ENCODE results near the gene GYG2. TPM values are rescaled to one million over a fixed set of nuclear protein-coding genes. Genes with fewer than 3 reads are reported as not detected.

Gene GYG2
- polyA plus RNA-seq, 1 donor from 2014 or later: 6.3 TPM

DNA sequence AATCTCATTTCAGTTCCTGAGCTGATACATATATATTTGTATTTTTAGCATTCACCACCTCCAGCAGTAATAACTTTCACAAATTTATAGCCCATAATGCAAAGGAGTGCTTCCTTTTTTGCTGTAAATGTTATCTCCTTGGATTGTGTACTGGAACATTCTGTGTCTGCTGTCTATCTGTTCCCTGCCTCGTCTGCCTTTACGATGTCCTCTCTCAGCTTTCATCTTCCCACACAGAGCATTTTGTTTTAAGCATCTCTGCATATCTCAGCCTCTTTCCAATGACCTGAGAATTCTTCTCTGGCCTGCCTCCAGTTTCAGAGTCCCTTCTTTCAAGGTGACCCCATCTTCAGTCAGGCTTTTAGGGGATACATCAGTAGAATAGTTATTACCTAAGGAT is 43.1 kb downstream of the GYG2 start:
- no peaks in the 10 kb centered on the region for H3K9me2 ChIP-seq (ENCODE audit: insufficient read depth, low read length)
- no peak overlapping the region for H3K27ac ChIP-seq (ENCODE audit: low read length)
- no peak for TF ChIP-seq SMC3 (conservative IDR thresholded peaks at IDR 0.05; ENCODE audit: poor library complexity)
- no peak for TF ChIP-seq TAF1 (IDR thresholded peaks at IDR 0.05; ENCODE audit: low read depth)
- no peak for TF ChIP-seq POLR2AphosphoS5 (IDR thresholded peaks at IDR 0.05)
- TF ChIP-seq RAD21 (conservative IDR thresholded peaks at IDR 0.05): no peak
- no peak for TF ChIP-seq MXI1 (conservative IDR thresholded peaks at IDR 0.05; ENCODE audit: poor library complexity, severe bottlenecking)
- TF ChIP-seq EZH2 (IDR thresholded peaks at IDR 0.05; ENCODE audit: borderline replicate concordance, insufficient read depth, low read length, poor library complexity, severe bottlenecking): no peak
- TF ChIP-seq, protein P1, sequence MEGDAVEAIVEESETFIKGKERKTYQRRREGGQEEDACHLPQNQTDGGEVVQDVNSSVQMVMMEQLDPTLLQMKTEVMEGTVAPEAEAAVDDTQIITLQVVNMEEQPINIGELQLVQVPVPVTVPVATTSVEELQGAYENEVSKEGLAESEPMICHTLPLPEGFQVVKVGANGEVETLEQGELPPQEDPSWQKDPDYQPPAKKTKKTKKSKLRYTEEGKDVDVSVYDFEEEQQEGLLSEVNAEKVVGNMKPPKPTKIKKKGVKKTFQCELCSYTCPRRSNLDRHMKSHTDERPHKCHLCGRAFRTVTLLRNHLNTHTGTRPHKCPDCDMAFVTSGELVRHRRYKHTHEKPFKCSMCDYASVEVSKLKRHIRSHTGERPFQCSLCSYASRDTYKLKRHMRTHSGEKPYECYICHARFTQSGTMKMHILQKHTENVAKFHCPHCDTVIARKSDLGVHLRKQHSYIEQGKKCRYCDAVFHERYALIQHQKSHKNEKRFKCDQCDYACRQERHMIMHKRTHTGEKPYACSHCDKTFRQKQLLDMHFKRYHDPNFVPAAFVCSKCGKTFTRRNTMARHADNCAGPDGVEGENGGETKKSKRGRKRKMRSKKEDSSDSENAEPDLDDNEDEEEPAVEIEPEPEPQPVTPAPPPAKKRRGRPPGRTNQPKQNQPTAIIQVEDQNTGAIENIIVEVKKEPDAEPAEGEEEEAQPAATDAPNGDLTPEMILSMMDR (IDR thresholded peaks at IDR 0.05; ENCODE audit: poor library complexity, severe bottlenecking): no peak
- TF ChIP-seq, protein P2, sequence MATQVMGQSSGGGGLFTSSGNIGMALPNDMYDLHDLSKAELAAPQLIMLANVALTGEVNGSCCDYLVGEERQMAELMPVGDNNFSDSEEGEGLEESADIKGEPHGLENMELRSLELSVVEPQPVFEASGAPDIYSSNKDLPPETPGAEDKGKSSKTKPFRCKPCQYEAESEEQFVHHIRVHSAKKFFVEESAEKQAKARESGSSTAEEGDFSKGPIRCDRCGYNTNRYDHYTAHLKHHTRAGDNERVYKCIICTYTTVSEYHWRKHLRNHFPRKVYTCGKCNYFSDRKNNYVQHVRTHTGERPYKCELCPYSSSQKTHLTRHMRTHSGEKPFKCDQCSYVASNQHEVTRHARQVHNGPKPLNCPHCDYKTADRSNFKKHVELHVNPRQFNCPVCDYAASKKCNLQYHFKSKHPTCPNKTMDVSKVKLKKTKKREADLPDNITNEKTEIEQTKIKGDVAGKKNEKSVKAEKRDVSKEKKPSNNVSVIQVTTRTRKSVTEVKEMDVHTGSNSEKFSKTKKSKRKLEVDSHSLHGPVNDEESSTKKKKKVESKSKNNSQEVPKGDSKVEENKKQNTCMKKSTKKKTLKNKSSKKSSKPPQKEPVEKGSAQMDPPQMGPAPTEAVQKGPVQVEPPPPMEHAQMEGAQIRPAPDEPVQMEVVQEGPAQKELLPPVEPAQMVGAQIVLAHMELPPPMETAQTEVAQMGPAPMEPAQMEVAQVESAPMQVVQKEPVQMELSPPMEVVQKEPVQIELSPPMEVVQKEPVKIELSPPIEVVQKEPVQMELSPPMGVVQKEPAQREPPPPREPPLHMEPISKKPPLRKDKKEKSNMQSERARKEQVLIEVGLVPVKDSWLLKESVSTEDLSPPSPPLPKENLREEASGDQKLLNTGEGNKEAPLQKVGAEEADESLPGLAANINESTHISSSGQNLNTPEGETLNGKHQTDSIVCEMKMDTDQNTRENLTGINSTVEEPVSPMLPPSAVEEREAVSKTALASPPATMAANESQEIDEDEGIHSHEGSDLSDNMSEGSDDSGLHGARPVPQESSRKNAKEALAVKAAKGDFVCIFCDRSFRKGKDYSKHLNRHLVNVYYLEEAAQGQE (IDR thresholded peaks at IDR 0.05; ENCODE audit: borderline replicate concordance): no peak
- no peak for TF ChIP-seq EP300 (conservative IDR thresholded peaks at IDR 0.05; ENCODE audit: poor library complexity, severe bottlenecking)
- no peaks in the 10 kb centered on the region for H4K20me1 ChIP-seq (ENCODE audit: insufficient read depth)
- H3K4me2 ChIP-seq (ENCODE audit: low read length): no peak overlapping the region
- H3K4me3 ChIP-seq (ENCODE audit: low read length): no peak overlapping the region
- no peaks in the 10 kb centered on the region for H3K27me3 ChIP-seq (ENCODE audit: insufficient read depth, low read depth, low read length)
- no peaks in the 10 kb centered on the region for H3K36me3 ChIP-seq (ENCODE audit: insufficient read depth, low read length)
- no peak overlapping the region for H3K9ac ChIP-seq (ENCODE audit: low read length)
- no peaks in the 10 kb centered on the region for H3K79me2 ChIP-seq (replicated peaks; ENCODE audit: insufficient read depth, low read length)
- H2AFZ ChIP-seq (ENCODE audit: low read depth, low read length): no peak overlapping the region
- no peaks in the 10 kb centered on the region for H3F3A ChIP-seq (ENCODE audit: insufficient read depth, low read length, poor library complexity, severe bottlenecking)
- H3K9me3 ChIP-seq (ENCODE audit: low read length): no peaks in the 10 kb centered on the region

DNA sequence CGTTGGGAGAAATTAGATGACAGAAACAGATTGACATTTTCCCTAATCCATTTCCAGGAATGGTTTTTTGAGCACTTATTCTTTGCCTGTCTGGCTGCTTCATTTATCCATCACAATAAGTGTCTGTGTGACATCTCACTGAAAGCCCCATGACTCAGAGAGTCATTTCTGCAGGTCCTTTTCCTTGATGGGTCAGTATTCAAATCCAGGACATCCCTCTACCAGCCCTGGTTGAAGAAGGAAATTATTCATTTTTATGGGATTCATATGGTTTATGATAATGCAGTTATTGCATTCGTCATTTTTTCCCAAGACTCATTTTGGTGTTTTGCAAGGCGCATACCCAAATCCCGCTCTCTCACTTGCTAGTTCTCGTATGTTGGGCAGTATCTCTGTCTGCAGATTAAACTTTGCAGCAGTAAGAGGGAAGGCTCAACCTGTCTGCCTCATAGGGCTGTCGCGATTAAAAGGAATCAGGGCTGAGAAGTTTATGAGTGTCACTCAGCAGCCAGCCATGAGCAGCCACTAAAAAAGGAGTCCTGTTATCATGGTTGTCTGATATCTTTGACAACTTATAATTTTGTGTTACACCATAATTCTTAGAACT is 44.0 kb downstream of the GYG2 start:
- no peak overlapping the region for H3K9ac ChIP-seq (ENCODE audit: low read length)
- no peaks in the 10 kb centered on the region for H3K9me2 ChIP-seq (ENCODE audit: insufficient read depth, low read length)
- H4K20me1 ChIP-seq (ENCODE audit: insufficient read depth): no peaks in the 10 kb centered on the region
- H3K36me3 ChIP-seq (ENCODE audit: insufficient read depth, low read length): no peaks in the 10 kb centered on the region
- no peak for TF ChIP-seq EP300 (conservative IDR thresholded peaks at IDR 0.05; ENCODE audit: poor library complexity, severe bottlenecking)
- H3K27ac ChIP-seq (ENCODE audit: low read length): no peak overlapping the region
- H3F3A ChIP-seq (ENCODE audit: insufficient read depth, low read length, poor library complexity, severe bottlenecking): no peaks in the 10 kb centered on the region
- H2AFZ ChIP-seq (ENCODE audit: low read depth, low read length): no peak overlapping the region
- H3K9me3 ChIP-seq (ENCODE audit: low read length): no peaks in the 10 kb centered on the region
- no peaks in the 10 kb centered on the region for H3K79me2 ChIP-seq (replicated peaks; ENCODE audit: insufficient read depth, low read length)
- no peak overlapping the region for H3K4me3 ChIP-seq (ENCODE audit: low read length)
- no peak overlapping the region for H3K4me2 ChIP-seq (ENCODE audit: low read length)
- no peaks in the 10 kb centered on the region for H3K27me3 ChIP-seq (ENCODE audit: insufficient read depth, low read depth, low read length)

Measured in neural cell (in vitro differentiated cells).